T-cell (primary cell): ENCODE data around the gene GON7. TPM values are rescaled to one million over a fixed set of nuclear protein-coding genes. Genes with fewer than 3 reads are reported as not detected.

Experiments
- ATAC-seq, 4 experiments: fragments of 200-7000 bp in 3 of 4; fragments of 150-1000 bp in 1 of 4; cut with Tn5 transposase; replicated peaks in 1 of 4; 1 replicate in 3 of 4; 2 replicates in 1 of 4; pipeline ENCODE4 v1.10.0; 2021; ENCODE audit warnings: moderate library complexity in 3 of 4, mild to moderate bottlenecking in 2 of 4, moderate number of reproducible peaks in 1 of 4
- CTCF ChIA-PET, 2 donors: fragments of 300-600 bp; sonication (Branson Sonifier 250); formaldehyde crosslinking; loops; one replicate each; lab custom pipeline; 2022; ENCODE audit warnings: antibody characterized with exemption in 2 of 2; lab: Charles Lee
- POLR2A ChIA-PET, 2 donors: fragments of 300-600 bp; sonication (Branson Sonifier 250); formaldehyde crosslinking; loops; one replicate each; lab custom pipeline; 2022; ENCODE audit warnings: antibody characterized with exemption in 2 of 2; lab: Charles Lee
- DNase-seq, 35 experiments: peaks; one replicate each; pipeline versions ENCODE4 v3.0.0 to v3.0.0-alpha.2; 2013 to 2023
- H3K27ac ChIP-seq: one replicate; pipeline ENCODE4 v1.5.1; 2013; ENCODE audit warnings: low read length
- H3K27me3 ChIP-seq, 2 experiments: replicated peaks in 1 of 2; 1 replicate in 1 of 2; 2 replicates in 1 of 2; pipeline versions ENCODE4 v1.6.1 to v1.7.0; 2013; ENCODE audit warnings: low read length in 1 of 2, mixed read lengths in 1 of 2; ENCODE audit not compliant: control insufficient read depth in 2 of 2, insufficient read depth in 2 of 2; ENCODE audit errors: extremely low read depth in 1 of 2
- H3K36me3 ChIP-seq, 2 donors: 1 replicate in 1 of 2; 2 replicates in 1 of 2; pipeline versions ENCODE4 v1.6.1 to v1.7.0; 2013; ENCODE audit warnings: low read length in 1 of 2; ENCODE audit not compliant: control insufficient read depth in 2 of 2, insufficient read depth in 1 of 2; ENCODE audit errors: extremely low read depth in 1 of 2
- H3K4me1 ChIP-seq, 2 experiments: 1 replicate in 1 of 2; 2 replicates in 1 of 2; pipeline versions ENCODE4 v1.6.1 to v1.7.0; 2013; ENCODE audit warnings: low read length in 2 of 2, mixed read lengths in 1 of 2; ENCODE audit not compliant: insufficient read depth in 2 of 2, control insufficient read depth in 1 of 2; ENCODE audit errors: extremely low read depth in 1 of 2
- H3K4me3 ChIP-seq, 2 donors: 1 replicate in 1 of 2; 2 replicates in 1 of 2; pipeline versions ENCODE4 v1.5.1 to v1.7.0; 2013; ENCODE audit warnings: mild to moderate bottlenecking in 2 of 2, low read length in 1 of 2, moderate library complexity in 1 of 2; ENCODE audit not compliant: control insufficient read depth in 1 of 2; ENCODE audit errors: extremely low read depth in 1 of 2
- H3K9me3 ChIP-seq: 2 replicates; pipeline ENCODE4 v1.7.0; 2013
- H3K27ac Mint-ChIP-seq, 2 donors: one replicate each; pipeline ENCODE4 v1.8.0; 2020 to 2021; ENCODE audit warnings: mild to moderate bottlenecking in 2 of 2, mixed read lengths in 2 of 2
- H3K27me3 Mint-ChIP-seq, 2 donors: one replicate each; pipeline ENCODE4 v1.8.0; 2021 to 2022; ENCODE audit warnings: mixed read lengths in 2 of 2
- H3K36me3 Mint-ChIP-seq: one replicate; pipeline ENCODE4 v1.8.0; 2021; ENCODE audit warnings: mixed read lengths
- H3K4me1 Mint-ChIP-seq, 3 donors: one replicate each; pipeline ENCODE4 v1.8.0; 2020 to 2022; ENCODE audit warnings: mixed read lengths in 3 of 3, mild to moderate bottlenecking in 1 of 3
- H3K4me3 Mint-ChIP-seq, 3 donors: one replicate each; pipeline ENCODE4 v1.8.0; 2020 to 2022; ENCODE audit warnings: mild to moderate bottlenecking in 3 of 3, mixed read lengths in 3 of 3, moderate library complexity in 3 of 3
- H3K9me3 Mint-ChIP-seq, 3 donors: one replicate each; pipeline ENCODE4 v1.8.0; 2020 to 2022; ENCODE audit warnings: mixed read lengths in 3 of 3
- WGBS: methylation state at CpG from one replicate; pipeline ENCODE4 v1.1.5; 2013; ENCODE audit warnings: missing lambda C conversion rate; ENCODE audit not compliant: insufficient coverage; 5-methylcytosine and 5-hydroxymethylcytosine counted together
- total RNA-seq, 35 experiments: library from RNA in 6 of 35; stranded (reverse) in 6 of 35; fragments of 120-200 nt in 1 of 35; gene quantifications; one replicate each; pipeline versions ENCODE4 v1.2.1 to v1.2.4 and lab custom pipeline; 2013 to 2026

GON7 gene, protein sequence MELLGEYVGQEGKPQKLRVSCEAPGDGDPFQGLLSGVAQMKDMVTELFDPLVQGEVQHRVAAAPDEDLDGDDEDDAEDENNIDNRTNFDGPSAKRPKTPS
- total RNA-seq (10 to 100 TPM in 2 of 5 donors, 1 to 10 TPM in 3; 4.3 to 11.4 (median 9.2) TPM), total RNA-seq (lab: John Stamatoyannopoulos, UW) (5.4 to 23.0 (median 10.8) reads per million in 29 experiments)
- total RNA-seq (2013): 13.5 TPM

DNA sequence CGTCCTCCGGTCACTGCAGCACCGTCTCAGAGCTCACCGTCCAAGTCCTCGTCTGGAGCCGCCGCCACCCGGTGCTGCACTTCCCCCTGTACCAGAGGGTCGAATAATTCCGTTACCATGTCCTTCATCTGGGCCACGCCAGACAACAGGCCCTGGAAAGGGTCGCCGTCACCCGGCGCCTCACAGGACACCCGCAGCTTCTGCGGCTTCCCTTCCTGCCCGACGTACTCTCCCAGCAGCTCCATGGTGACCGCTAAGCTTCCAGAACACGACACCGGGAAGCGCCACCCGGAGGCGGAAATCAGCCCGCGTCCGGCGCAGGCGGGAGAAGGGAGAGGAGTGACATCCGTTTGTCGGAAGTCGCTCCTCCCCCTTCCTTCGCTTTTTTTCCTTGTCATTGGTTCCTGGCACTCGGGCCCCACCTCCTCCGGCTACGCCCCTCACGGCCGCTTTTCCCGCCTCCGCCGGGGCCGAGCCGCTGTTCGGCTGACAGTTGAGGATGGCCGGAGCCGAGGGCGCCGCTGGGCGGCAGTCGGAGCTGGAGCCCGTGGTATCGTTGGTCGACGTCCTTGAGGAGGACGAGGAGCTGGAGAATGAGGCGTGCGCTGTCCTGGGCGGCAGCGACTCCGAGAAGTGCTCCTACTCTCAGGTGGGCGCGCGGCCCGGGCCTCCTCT lies at the start of gene GON7, which contains the start of gene UBR7:
Gene GON7, minus strand, starts transcription at position 273 of the 675 bp plus-strand sequence. Its CDS starts 28 bp downstream, at position 245.
Gene UBR7, plus strand, starts transcription at position 464 of the 675 bp plus-strand sequence. Its CDS starts 36 bp downstream, at position 500.
- WGBS: under 1% methylated on average over 61 of the region's 65 CpGs
- peaks cover 8% of the 10 kb centered on the region for H3K36me3 Mint-ChIP-seq

GRCh38 chr14:93249128-93249831 lies 42.4 kb upstream of the GON7 start:
- Histone ChIP-seq H3K27me3 (no peaks in the 10 kb centered on the region), H3K9me3 (no peaks in the 10 kb centered on the region), H3K4me3 (no peak overlapping the region), H3K4me1 (no peaks in the 10 kb centered on the region), H3K36me3 (peaks cover 12 to 62% of the 10 kb centered on the region in 2 donors), H3K27ac (no peak overlapping the region)
- ChIA-PET POLR2A (no interaction called here), CTCF (no interaction called here)
- H3K27me3 Mint-ChIP-seq: no peaks in the 10 kb centered on the region
- no peaks in the 10 kb centered on the region for H3K9me3 Mint-ChIP-seq
- no peaks in the 10 kb centered on the region for H3K4me1 Mint-ChIP-seq
- DNase-seq (no peak), ATAC-seq (no peak)
- WGBS: 100% methylated on average over 4 of the region's 7 CpGs
- H3K36me3 Mint-ChIP-seq: peaks cover 57% of the 10 kb centered on the region
- H3K27ac Mint-ChIP-seq: no peak overlapping the region
- H3K4me3 Mint-ChIP-seq: no peak overlapping the region

More for the DNA sequence above, at the start of gene GON7, which contains the start of gene UBR7:
- Histone ChIP-seq H3K36me3 (peaks cover 0 to 3% of the 10 kb centered on the region in 2 donors), H3K9me3 (no peaks in the 10 kb centered on the region), H3K27me3 (no peaks in the 10 kb centered on the region), H3K4me3 (peak within 1 kb of the TSS; percentile 79 to 85), H3K27ac (peak within 1 kb of the TSS; percentile 46), H3K4me1 (peaks cover 13 to 30% of the 10 kb centered on the region in 2 experiments)
- H3K27ac Mint-ChIP-seq: peak within 1 kb of the TSS; percentile 87 to 94
- ChIA-PET POLR2A (interaction anchor here in 1 of 2 donors (0.6 to 0.7 kb wide), 2 partner anchors 12 to 24 kb away, joined by 4 to 5 read pairs; no protein-coding TSS in a partner anchor), CTCF (interaction anchor here (0.6 to 2.1 kb wide), 9 partner anchors 12 to 94 kb away, joined by 3 to 18 read pairs (median 5); partner anchors contain the start of genes LYSET (in 1 of the 2) and MOAP1 (in 1 of the 2))
- DNase-seq (peak; percentile 67 to 93 (median 81)), ATAC-seq (peak; percentile 97 to 98 (median 98))
- H3K4me1 Mint-ChIP-seq: peaks cover 50 to 52% (median 50%) of the 10 kb centered on the region in 3 donors
- H3K9me3 Mint-ChIP-seq: no peaks in the 10 kb centered on the region
- peak within 1 kb of the TSS; percentile 96 to 100 (median 97) for H3K4me3 Mint-ChIP-seq
- H3K27me3 Mint-ChIP-seq: no peaks in the 10 kb centered on the region

GRCh38 chr14:93246534-93246933 lies 39.7 kb upstream of the GON7 start:
- no peaks in the 10 kb centered on the region for H3K27me3 Mint-ChIP-seq
- DNase-seq (no peak), ATAC-seq (no peak)
- H3K36me3 Mint-ChIP-seq: peaks cover 62% of the 10 kb centered on the region
- Histone ChIP-seq H3K4me1 (no peaks in the 10 kb centered on the region), H3K27ac (no peak overlapping the region), H3K27me3 (no peaks in the 10 kb centered on the region), H3K9me3 (no peaks in the 10 kb centered on the region), H3K36me3 (peaks cover 8 to 67% of the 10 kb centered on the region in 2 donors), H3K4me3 (no peak overlapping the region)
- ChIA-PET POLR2A (no interaction called here), CTCF (no interaction called here)
- no peaks in the 10 kb centered on the region for H3K4me1 Mint-ChIP-seq
- H3K27ac Mint-ChIP-seq: no peak overlapping the region
- no peaks in the 10 kb centered on the region for H3K9me3 Mint-ChIP-seq
- no peak overlapping the region for H3K4me3 Mint-ChIP-seq

DNA sequence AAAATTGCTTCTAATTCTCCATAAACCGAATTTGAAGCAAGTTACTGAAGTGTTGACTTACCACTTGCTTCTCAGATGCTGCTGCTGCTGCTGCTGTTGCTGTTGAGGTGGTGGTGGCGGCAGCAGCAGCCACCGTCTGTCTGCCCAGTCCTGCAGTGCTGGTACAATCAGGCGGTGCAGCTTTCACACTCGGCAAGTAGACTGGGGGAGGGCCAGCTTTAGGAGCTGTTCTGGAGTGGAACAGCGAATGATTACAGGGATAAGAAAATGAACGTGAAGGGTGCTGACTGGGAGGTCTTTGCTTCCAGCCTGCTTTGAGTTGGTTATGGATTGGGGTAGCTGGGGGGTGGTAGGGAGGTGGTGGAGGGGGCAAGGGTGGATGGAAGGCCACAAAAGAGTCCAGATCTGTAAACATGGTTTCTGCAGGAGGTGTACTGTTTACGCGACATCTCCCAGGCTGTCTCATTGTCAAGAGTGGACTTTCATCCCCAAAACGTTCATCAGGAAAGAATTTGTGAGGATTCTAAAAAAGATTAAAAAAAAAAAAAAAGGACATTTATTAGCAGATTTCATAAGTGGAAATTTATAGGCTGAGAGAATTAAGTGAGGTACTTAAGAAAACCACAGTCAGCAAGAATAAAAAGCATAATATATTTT lies 39.0 kb upstream of the GON7 start:
- H3K4me1 ChIP-seq: no peaks in the 10 kb centered on the region
- Mint-ChIP-seq H3K4me1 (no peaks in the 10 kb centered on the region), H3K4me3 (no peak overlapping the region), H3K27ac (no peak overlapping the region), H3K36me3 (peaks cover 58% of the 10 kb centered on the region), H3K27me3 (no peaks in the 10 kb centered on the region), H3K9me3 (no peaks in the 10 kb centered on the region)
- peaks cover 8 to 65% of the 10 kb centered on the region in 2 donors for H3K36me3 ChIP-seq
- no peak for ATAC-seq
- no peaks in the 10 kb centered on the region for H3K9me3 ChIP-seq
- ChIA-PET POLR2A (no interaction called here), CTCF (interaction anchor here (0.6 kb wide), 2 partner anchors 54 to 113 kb away, joined by 3 to 6 read pairs; no protein-coding TSS in a partner anchor)
- H3K27me3 ChIP-seq: no peaks in the 10 kb centered on the region
- no peak overlapping the region for H3K27ac ChIP-seq
- WGBS: 93% methylated on average over 9 of the region's 10 CpGs
- no peak for DNase-seq
- no peak overlapping the region for H3K4me3 ChIP-seq

DNA sequence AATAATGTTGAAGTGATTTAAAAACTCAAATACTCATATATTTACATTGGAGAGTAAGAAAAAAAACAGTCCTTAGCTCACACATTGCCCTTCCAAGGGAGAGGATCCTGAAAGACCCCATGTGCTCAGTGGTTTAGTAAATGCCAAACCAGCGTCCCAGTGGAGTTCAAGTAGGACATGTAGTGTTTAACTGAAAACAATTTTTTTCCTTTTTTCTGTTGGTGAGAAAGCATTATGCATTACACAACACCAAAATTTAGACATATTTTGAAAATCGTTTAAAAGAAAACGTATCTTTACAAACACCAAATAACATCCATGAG lies 33.8 kb upstream of the GON7 start:
- Histone ChIP-seq H3K4me1 (no peaks in the 10 kb centered on the region), H3K9me3 (no peaks in the 10 kb centered on the region), H3K36me3 (peaks cover 3 to 35% of the 10 kb centered on the region in 2 donors), H3K27ac (no peak overlapping the region), H3K27me3 (no peaks in the 10 kb centered on the region), H3K4me3 (no peak overlapping the region)
- 100% methylated on average over 2 of the region's 3 CpGs for WGBS
- Mint-ChIP-seq H3K9me3 (no peaks in the 10 kb centered on the region), H3K36me3 (peaks cover 29% of the 10 kb centered on the region), H3K27ac (no peak overlapping the region), H3K27me3 (no peaks in the 10 kb centered on the region), H3K4me1 (no peaks in the 10 kb centered on the region), H3K4me3 (no peak overlapping the region)
- DNase-seq (no peak), ATAC-seq (no peak)
- ChIA-PET POLR2A (interaction anchor here in 1 of 2 donors (0.6 kb wide), 1 partner anchor 109 kb away, joined by 3 read pairs; no protein-coding TSS in a partner anchor), CTCF (no interaction called here)
